ENCODE results near the gene MARCHF9.

The MARCHF9 gene

GRCh38 chr12:57735952-57736740, 18.8 kb upstream of the MARCHF9 start:
- no peak for DNase-seq (ENCODE audit: low read depth)
- H3K4me3 ChIP-seq (ENCODE audit: control insufficient read depth, low read depth, low read length), result peak overlapping the region; percentile 22
- peak; percentile 47 for TF ChIP-seq CTCF (IDR thresholded peaks at IDR 0.05; ENCODE audit: control insufficient read depth, insufficient read depth, low read depth, low read length, missing control alignments)

DNA sequence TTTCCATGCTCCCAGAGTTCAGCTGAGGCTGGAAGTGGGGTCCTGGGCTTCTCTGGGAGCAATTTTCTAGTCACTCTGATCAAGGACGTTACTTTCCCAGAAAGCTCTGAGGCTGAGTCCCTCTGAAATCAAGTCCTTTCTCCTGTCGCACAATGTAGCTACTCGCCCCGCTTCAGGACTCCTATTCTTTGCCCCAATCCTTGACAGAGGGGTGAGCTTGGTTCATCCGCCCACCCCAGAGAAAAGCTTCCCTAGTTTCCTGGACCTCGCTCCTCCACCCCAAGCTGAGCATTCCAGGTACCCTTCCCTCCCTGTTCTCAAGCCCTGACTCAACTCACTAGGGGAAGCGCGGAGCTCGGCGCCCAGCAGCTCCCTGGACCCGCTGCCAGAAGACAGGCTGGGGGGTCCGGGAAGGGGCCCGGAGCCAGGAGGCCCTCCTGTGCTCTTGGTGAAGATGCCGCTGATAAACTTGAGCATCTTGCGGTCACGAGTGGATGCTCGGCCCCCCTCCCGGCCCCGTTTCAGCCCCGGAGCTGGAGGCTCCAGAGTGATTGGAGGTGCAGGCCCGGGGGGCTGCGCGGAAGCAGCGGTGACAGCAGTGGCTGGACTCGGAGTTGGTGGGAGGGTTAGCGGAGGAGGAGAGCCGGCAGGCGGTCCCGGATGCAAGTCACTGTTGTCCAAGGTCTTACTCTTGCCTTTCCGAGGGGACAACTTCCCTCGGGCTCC, 18.0 kb upstream of the MARCHF9 start:
- no peak for DNase-seq (ENCODE audit: low read depth)
- no peak for TF ChIP-seq CTCF (IDR thresholded peaks at IDR 0.05; ENCODE audit: control insufficient read depth, insufficient read depth, low read depth, low read length, missing control alignments)
- H3K4me3 ChIP-seq (ENCODE audit: control insufficient read depth, low read depth, low read length), result no peak overlapping the region

GRCh38 chr12:57737467-57738460, 17.1 kb upstream of the MARCHF9 start:
- no peak for DNase-seq (ENCODE audit: low read depth)
- peak; percentile 37 for TF ChIP-seq CTCF (IDR thresholded peaks at IDR 0.05; ENCODE audit: control insufficient read depth, insufficient read depth, low read depth, low read length, missing control alignments)
- H3K4me3 ChIP-seq (ENCODE audit: control insufficient read depth, low read depth, low read length), result peak overlapping the region; percentile 12; the same call in 1 of the 2 replicates

DNA sequence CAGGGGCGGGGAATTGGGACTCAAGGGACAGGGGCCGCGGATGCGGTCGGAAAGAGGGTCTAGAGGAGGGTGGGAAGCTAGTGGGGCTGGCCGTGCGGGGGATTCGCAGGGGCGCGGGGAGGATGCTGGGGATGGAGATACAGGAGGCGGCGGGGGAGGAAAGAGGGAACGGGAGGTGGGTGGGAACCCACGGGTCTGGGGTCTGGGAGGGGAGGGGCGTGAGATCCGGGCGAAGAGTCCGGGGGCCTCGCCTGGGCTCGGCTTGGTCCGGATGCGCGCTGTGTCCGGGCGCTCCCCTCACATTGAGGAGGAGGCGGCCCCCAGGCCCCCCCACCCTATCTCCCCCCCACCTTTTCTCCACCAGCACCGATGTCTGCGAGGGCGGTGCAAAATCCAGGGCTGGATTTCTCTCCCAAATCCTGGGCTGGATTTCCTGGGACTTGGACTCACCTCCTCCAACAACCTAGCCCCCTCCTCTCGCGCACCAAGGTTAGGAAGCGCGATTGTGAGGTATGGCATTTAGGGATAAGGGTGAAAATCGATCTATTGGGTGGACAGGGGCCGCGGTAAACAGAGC, 16.2 kb upstream of the MARCHF9 start, which contains the start of gene AGAP2:
Gene AGAP2, minus strand, starts transcription at position 82 of the 577 bp plus-strand sequence. CDS start 496 bp downstream, outside the sequence.
- H3K4me3 ChIP-seq (ENCODE audit: control insufficient read depth, low read depth, low read length), result peak within 1 kb of the TSS; percentile 12
- no peak for DNase-seq (ENCODE audit: low read depth)
- no peak for TF ChIP-seq CTCF (IDR thresholded peaks at IDR 0.05; ENCODE audit: control insufficient read depth, insufficient read depth, low read depth, low read length, missing control alignments)

DNA sequence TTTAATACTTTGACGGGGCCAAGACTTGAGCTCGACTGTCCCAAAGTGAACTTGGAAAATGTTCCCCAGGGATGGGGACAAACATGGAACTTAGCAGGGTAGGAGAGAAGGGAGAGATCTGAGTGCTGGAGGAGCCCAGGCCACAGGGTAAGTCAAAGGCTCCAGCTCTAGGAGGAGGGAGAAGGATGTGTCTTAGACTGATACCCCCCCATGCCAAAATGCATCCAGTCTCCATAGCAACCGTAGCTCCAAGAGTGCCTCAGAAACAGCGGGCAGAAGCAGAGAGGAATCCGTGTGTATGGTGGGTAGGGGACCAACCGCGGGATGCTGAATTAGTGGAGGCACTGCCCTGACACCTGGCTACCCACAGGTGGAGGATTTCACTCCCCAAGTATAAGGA, 15.5 kb upstream of the MARCHF9 start:
- no peak overlapping the region for H3K4me3 ChIP-seq (ENCODE audit: control insufficient read depth, low read depth, low read length)
- no peak for TF ChIP-seq CTCF (IDR thresholded peaks at IDR 0.05; ENCODE audit: control insufficient read depth, insufficient read depth, low read depth, low read length, missing control alignments)
- no peak for DNase-seq (ENCODE audit: low read depth)
